ENCODE data around the gene RAB8B. TPM values are rescaled to one million over a fixed set of nuclear protein-coding genes. Genes with fewer than 3 reads are reported as not detected.

RAB8B gene
- total and polyA plus RNA-seq, 2 of the 13 experiments (the other 11 are each of a cell fraction or from before 2014, with no cell fraction given), result 6.8 to 14.2 TPM

DNA sequence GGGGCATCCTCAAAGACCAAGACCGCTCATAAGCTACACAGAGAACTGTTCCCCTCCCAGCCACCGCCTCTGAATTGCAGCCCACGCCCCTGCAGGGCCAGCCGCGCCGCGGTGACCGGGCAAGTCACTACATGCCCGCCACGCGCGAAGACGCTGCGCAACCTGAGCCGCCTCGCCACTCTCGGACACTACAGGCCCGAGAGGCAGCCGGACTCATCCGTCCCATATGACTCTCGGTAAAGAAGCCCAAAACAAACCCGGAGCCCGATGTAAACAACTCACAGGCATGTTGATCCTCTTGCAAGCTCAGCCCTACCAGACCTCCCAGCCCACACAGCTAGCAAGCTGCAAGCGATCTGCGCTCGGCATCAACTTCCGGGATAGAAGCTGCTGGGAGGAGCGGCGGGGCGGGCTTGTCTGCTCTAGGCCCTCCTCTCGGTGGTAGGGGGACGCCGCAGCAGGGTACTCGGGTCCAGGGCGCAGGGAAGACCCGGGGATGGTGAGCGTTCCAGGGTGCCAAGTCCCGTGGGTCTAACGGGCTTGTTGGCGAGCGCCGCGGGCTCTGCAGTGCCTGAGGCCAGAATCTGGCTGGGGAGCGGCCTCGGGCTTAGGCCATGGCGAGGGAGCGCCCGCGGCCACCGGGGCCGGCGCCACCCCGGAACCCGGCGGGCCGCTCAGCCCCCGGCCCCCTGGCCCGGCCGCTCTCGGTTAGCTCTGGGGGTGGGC lies 32.1 kb upstream of the RAB8B start, which contains the start of gene RPS27L (continued):
- peak; percentile 75; the same call in 1 of the 2 replicates for TF ChIP-seq YEATS2 (CRISPR knock-in tag; IDR thresholded peaks at IDR 0.05; ENCODE audit: borderline replicate concordance)
- TF ChIP-seq MAZ (IDR thresholded peaks at IDR 0.05; ENCODE audit: borderline replicate concordance, low read depth, low read length), result 0 out of 2 replicates have a peak, but pooled peaks have one; percentile 28
- peak; percentile 74; the same call in 1 of the 2 replicates for TF ChIP-seq MAZ (CRISPR knock-in tag; IDR thresholded peaks at IDR 0.05; ENCODE audit: low read depth)
- TF ChIP-seq SALL1 (CRISPR knock-in tag; IDR thresholded peaks at IDR 0.05), result peak; percentile 93
- no peak for TF ChIP-seq ZNF749 (CRISPR knock-in tag; IDR thresholded peaks at IDR 0.05; ENCODE audit: borderline replicate concordance)
- no peak for TF ChIP-seq FIP1L1 (IDR thresholded peaks at IDR 0.05; ENCODE audit: borderline replicate concordance, insufficient read depth, low read depth, low read length)
- TF ChIP-seq ZFP37 (CRISPR knock-in tag; IDR thresholded peaks at IDR 0.05; ENCODE audit: borderline replicate concordance), result 0 out of 2 replicates have a peak, but pooled peaks have one; percentile 36
- TF ChIP-seq KDM4B (CRISPR knock-in tag; IDR thresholded peaks at IDR 0.05), result 0 out of 2 replicates have a peak, but pooled peaks have one; percentile 19
- no peak for TF ChIP-seq PRPF4 (IDR thresholded peaks at IDR 0.05; ENCODE audit: low read depth, low read length, poor library complexity, severe bottlenecking)
- TF ChIP-seq ZNF143 (CRISPR knock-in tag; IDR thresholded peaks at IDR 0.05), result peak; percentile 73
- TF ChIP-seq ISL2 (CRISPR knock-in tag; IDR thresholded peaks at IDR 0.05), result peak; percentile 53; the same call in 1 of the 2 replicates
- no peak for TF ChIP-seq SIX1 (CRISPR knock-in tag; IDR thresholded peaks at IDR 0.05; ENCODE audit: borderline replicate concordance)
- TF ChIP-seq MTA3 (CRISPR knock-in tag; IDR thresholded peaks at IDR 0.05), result no peak
- TF ChIP-seq IRX3 (CRISPR knock-in tag; IDR thresholded peaks at IDR 0.05; ENCODE audit: borderline replicate concordance, low read depth), result peak; percentile 68; the same call in 1 of the 2 replicates
- TF ChIP-seq, protein P1, sequence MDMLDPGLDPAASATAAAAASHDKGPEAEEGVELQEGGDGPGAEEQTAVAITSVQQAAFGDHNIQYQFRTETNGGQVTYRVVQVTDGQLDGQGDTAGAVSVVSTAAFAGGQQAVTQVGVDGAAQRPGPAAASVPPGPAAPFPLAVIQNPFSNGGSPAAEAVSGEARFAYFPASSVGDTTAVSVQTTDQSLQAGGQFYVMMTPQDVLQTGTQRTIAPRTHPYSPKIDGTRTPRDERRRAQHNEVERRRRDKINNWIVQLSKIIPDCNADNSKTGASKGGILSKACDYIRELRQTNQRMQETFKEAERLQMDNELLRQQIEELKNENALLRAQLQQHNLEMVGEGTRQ (IDR thresholded peaks at IDR 0.05; ENCODE audit: low read depth, low read length), result no peak
- TF ChIP-seq, protein P1 (CRISPR knock-in tag; IDR thresholded peaks at IDR 0.05; ENCODE audit: borderline replicate concordance), result no peak
- TF ChIP-seq EED (CRISPR knock-in tag; IDR thresholded peaks at IDR 0.05), result peak; percentile 72
- TF ChIP-seq ZFP36L1 (CRISPR knock-in tag; IDR thresholded peaks at IDR 0.05), result 0 out of 2 replicates have a peak, but pooled peaks have one; percentile 9
- peak; percentile 82 for TF ChIP-seq ERF (CRISPR knock-in tag; IDR thresholded peaks at IDR 0.05)
- TF ChIP-seq ELF1 (CRISPR knock-in tag; IDR thresholded peaks at IDR 0.05), result peak; percentile 99
- TF ChIP-seq, protein P2, sequence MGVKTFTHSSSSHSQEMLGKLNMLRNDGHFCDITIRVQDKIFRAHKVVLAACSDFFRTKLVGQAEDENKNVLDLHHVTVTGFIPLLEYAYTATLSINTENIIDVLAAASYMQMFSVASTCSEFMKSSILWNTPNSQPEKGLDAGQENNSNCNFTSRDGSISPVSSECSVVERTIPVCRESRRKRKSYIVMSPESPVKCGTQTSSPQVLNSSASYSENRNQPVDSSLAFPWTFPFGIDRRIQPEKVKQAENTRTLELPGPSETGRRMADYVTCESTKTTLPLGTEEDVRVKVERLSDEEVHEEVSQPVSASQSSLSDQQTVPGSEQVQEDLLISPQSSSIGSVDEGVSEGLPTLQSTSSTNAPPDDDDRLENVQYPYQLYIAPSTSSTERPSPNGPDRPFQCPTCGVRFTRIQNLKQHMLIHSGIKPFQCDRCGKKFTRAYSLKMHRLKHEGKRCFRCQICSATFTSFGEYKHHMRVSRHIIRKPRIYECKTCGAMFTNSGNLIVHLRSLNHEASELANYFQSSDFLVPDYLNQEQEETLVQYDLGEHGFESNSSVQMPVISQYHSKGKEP (CRISPR knock-in tag; IDR thresholded peaks at IDR 0.05), result peak; percentile 22; the same call in 1 of the 2 replicates
- TF ChIP-seq HNRNPK (IDR thresholded peaks at IDR 0.05; ENCODE audit: low read depth, low read length, poor library complexity, severe bottlenecking), result no peak
- TF ChIP-seq, protein P3, sequence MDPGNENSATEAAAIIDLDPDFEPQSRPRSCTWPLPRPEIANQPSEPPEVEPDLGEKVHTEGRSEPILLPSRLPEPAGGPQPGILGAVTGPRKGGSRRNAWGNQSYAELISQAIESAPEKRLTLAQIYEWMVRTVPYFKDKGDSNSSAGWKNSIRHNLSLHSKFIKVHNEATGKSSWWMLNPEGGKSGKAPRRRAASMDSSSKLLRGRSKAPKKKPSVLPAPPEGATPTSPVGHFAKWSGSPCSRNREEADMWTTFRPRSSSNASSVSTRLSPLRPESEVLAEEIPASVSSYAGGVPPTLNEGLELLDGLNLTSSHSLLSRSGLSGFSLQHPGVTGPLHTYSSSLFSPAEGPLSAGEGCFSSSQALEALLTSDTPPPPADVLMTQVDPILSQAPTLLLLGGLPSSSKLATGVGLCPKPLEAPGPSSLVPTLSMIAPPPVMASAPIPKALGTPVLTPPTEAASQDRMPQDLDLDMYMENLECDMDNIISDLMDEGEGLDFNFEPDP (CRISPR knock-in tag; conservative IDR thresholded peaks at IDR 0.05), result no peak
- no peak for TF ChIP-seq GTF2F1 (IDR thresholded peaks at IDR 0.05; ENCODE audit: low read length)

All from HepG2 (cell line).